ENCODE data around the gene KDF1. TPM values are rescaled to one million over a fixed set of nuclear protein-coding genes. Genes with fewer than 3 reads are reported as not detected.
"Not testable (repeated sequence)": the region's sequence is repeated elsewhere in the genome, so short reads cannot be mapped to it uniquely, and the experiment has no call there.

KDF1 gene
- total RNA-seq, 1 donor from 2014 or later: not detected

- intact Hi-C loops (cut with micrococcal nuclease): no loop called here
- peaks cover 4% of the 10 kb centered on the region for H3K4me1 Mint-ChIP-seq
- no peak overlapping the region for H3K4me3 Mint-ChIP-seq
Measured at GRCh38 chr1:26956321-26956720, 3.9 kb downstream of the KDF1 start.

GRCh38 chr1:26953374-26953773, 6.9 kb downstream of the KDF1 start:
- intact Hi-C loops (cut with micrococcal nuclease): no loop called here
- H3K4me1 Mint-ChIP-seq: no peaks in the 10 kb centered on the region
- no peaks in the 10 kb centered on the region for H3K9me3 Mint-ChIP-seq
- no peak for DNase-seq
- no peak overlapping the region for H3K4me3 Mint-ChIP-seq
- H3K36me3 Mint-ChIP-seq (ENCODE audit: low read depth): no peaks in the 10 kb centered on the region
- H3K27me3 Mint-ChIP-seq: peaks cover 12% of the 10 kb centered on the region
- H3K27ac Mint-ChIP-seq: no peak overlapping the region

More at GRCh38 chr1:26956321-26956720, 3.9 kb downstream of the KDF1 start:
- H3K27ac Mint-ChIP-seq: no peak overlapping the region
- DNase-seq: no peak
- H3K9me3 Mint-ChIP-seq: no peaks in the 10 kb centered on the region
- H3K36me3 Mint-ChIP-seq (ENCODE audit: low read depth): no peaks in the 10 kb centered on the region
- peaks cover 32% of the 10 kb centered on the region for H3K27me3 Mint-ChIP-seq

DNA sequence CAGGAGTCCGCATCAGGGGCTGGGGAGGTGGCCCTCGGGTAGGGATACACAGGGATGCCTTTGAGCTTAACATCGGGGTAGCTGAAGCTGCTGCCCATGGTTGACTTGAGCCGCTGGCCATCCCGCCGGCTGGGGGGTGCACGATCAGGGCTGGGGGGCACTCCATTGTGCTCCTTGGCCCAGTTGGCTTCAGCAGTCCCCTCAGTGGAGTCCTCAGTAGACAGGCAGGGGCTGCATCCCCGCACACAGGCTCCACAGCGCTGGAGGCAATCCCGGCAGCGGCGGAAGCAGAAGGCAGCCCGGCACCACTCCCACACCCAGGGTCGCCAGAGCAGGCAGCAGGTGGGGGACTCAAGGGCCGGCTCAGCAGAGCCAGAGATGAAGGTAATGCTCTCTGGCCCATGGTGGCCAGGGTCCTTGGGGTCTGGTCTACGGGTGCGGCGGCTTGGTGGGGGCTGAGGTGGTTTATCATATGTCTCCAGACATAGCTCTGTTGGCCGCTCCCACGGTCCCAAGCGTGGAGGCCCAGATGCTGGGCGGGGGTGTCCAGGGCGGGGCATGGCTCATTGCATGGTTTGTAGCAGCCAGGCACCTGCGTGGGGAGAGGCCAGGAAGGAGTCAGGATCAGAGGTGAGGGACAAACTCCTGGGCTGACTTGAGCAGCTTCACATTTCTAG, 8.3 kb downstream of the KDF1 start:
- intact Hi-C loops (cut with micrococcal nuclease): no loop called here
- Mint-ChIP-seq H3K27me3 (peaks cover 6% of the 10 kb centered on the region), H3K4me3 (no peak overlapping the region), H3K27ac (no peak overlapping the region), H3K4me1 (no peaks in the 10 kb centered on the region), H3K36me3 (ENCODE audit: low read depth) (peaks cover 2% of the 10 kb centered on the region), H3K9me3 (no peaks in the 10 kb centered on the region)
- DNase-seq: no peak

GRCh38 chr1:26951216-26951615, 9.1 kb downstream of the KDF1 start:
- Mint-ChIP-seq H3K27ac (no peak overlapping the region), H3K36me3 (ENCODE audit: low read depth) (peaks cover 7% of the 10 kb centered on the region), H3K4me1 (no peaks in the 10 kb centered on the region), H3K9me3 (no peaks in the 10 kb centered on the region), H3K27me3 (peaks cover under 1% of the 10 kb centered on the region), H3K4me3 (no peak overlapping the region)
- intact Hi-C loops (cut with micrococcal nuclease): no loop called here
- DNase-seq: no peak

- Mint-ChIP-seq H3K4me3 (no peak overlapping the region), H3K9me3 (no peaks in the 10 kb centered on the region), H3K36me3 (ENCODE audit: low read depth) (peaks cover 13% of the 10 kb centered on the region), H3K4me1 (no peaks in the 10 kb centered on the region), H3K27me3 (no peaks in the 10 kb centered on the region), H3K27ac (no peak overlapping the region)
- intact Hi-C loops (cut with micrococcal nuclease): no loop called here
- DNase-seq: no peak
Measured at GRCh38 chr1:26950602-26951001, 9.7 kb downstream of the KDF1 start.

GRCh38 chr1:26949926-26950319, 10.3 kb downstream of the KDF1 start:
- H3K27me3 Mint-ChIP-seq: no peaks in the 10 kb centered on the region
- no peak overlapping the region for H3K27ac Mint-ChIP-seq
- H3K9me3 Mint-ChIP-seq: no peaks in the 10 kb centered on the region

DNA sequence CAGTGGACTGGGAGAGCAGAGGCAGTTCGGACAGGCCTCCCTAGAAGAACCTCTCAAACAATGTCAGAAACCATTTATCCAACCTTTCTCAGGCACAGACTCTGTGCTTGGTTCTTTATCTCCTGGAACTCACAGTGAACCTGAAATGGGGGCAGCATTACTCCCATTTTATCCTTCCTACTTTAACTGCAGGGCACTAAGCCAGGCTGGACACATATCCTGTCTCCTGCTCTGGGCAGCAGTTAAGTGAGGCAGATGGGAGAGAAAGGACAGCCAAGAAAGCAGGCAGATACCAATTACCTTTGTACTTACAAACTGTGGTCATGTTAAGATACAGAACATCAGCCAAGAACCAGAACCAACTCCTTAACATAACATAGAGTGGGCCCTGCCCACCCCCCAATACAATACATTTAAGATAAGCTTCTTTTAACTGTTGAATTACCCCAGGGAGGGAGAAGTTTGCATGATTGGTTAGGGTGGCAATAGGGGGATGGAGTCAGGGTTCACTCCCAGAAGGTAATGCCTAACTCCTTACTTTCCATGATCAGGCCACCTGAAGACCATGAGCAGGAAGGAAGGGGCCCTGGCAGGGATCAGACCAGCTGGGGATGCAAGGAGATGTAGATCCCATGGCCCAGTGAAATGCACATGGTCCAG, 10.9 kb downstream of the KDF1 start:
- no peak for DNase-seq
- H3K27me3 Mint-ChIP-seq: no peaks in the 10 kb centered on the region
- intact Hi-C loops (cut with micrococcal nuclease): no loop called here
- peaks cover 20% of the 10 kb centered on the region for H3K36me3 Mint-ChIP-seq (ENCODE audit: low read depth)
- no peaks in the 10 kb centered on the region for H3K4me1 Mint-ChIP-seq
- H3K9me3 Mint-ChIP-seq: no peaks in the 10 kb centered on the region
- H3K4me3 Mint-ChIP-seq: no peak overlapping the region
- H3K27ac Mint-ChIP-seq: no peak overlapping the region

More at GRCh38 chr1:26949926-26950319, 10.3 kb downstream of the KDF1 start:
- DNase-seq: no peak
- Mint-ChIP-seq H3K36me3 (ENCODE audit: low read depth) (peaks cover 20% of the 10 kb centered on the region), H3K4me3 (no peak overlapping the region), H3K4me1 (no peaks in the 10 kb centered on the region)
- intact Hi-C loops (cut with micrococcal nuclease): no loop called here

GRCh38 chr1:26948725-26949057, 11.6 kb downstream of the KDF1 start:
- H3K4me3 Mint-ChIP-seq; H3K27ac Mint-ChIP-seq; H3K4me1 Mint-ChIP-seq; H3K9me3 Mint-ChIP-seq; intact Hi-C loops (cut with micrococcal nuclease); DNase-seq; H3K27me3 Mint-ChIP-seq: not testable (repeated sequence)
- peaks cover 20% of the 10 kb centered on the region for H3K36me3 Mint-ChIP-seq (ENCODE audit: low read depth)

GRCh38 chr1:26946270-26946669, 14.0 kb downstream of the KDF1 start:
- Mint-ChIP-seq H3K36me3 (ENCODE audit: low read depth) (peaks cover 36% of the 10 kb centered on the region), H3K27me3 (no peaks in the 10 kb centered on the region), H3K27ac (no peak overlapping the region), H3K4me1 (no peaks in the 10 kb centered on the region), H3K4me3 (no peak overlapping the region), H3K9me3 (no peaks in the 10 kb centered on the region)
- intact Hi-C loops (cut with micrococcal nuclease): no loop called here
- no peak for DNase-seq

DNA sequence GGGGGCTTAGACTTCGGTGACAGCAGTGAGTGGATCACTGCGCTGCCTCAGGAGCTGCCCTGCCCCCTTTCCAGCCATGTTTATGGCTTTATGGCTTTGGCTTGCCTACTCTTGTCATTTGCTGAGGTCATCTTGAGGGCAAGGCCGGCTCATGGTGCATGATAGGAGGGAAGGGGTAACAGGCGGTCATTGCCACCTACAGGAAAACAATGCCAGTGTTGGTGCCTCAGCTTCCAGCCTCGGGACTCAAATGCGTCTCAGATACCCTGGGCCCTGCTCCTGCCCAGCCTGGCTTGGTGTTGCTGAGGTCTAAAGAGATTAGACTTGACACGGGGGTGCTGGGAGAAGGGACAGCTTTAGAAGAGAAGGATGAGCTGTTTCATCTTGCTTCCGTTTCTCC, 14.5 kb downstream of the KDF1 start:
- intact Hi-C loops (cut with micrococcal nuclease): no loop called here
- Mint-ChIP-seq H3K4me3 (no peak overlapping the region), H3K36me3 (ENCODE audit: low read depth) (peaks cover 39% of the 10 kb centered on the region), H3K4me1 (no peaks in the 10 kb centered on the region), H3K27ac (no peak overlapping the region), H3K9me3 (no peaks in the 10 kb centered on the region), H3K27me3 (no peaks in the 10 kb centered on the region)
- no peak for DNase-seq

GRCh38 chr1:26945138-26945537, 15.1 kb downstream of the KDF1 start:
- intact Hi-C loops (cut with micrococcal nuclease): no loop called here
- Mint-ChIP-seq H3K9me3 (no peaks in the 10 kb centered on the region), H3K27me3 (no peaks in the 10 kb centered on the region), H3K27ac (no peak overlapping the region), H3K36me3 (ENCODE audit: low read depth) (peaks cover 39% of the 10 kb centered on the region), H3K4me3 (no peak overlapping the region), H3K4me1 (no peaks in the 10 kb centered on the region)
- DNase-seq: no peak

GRCh38 chr1:26942656-26943055, 17.6 kb downstream of the KDF1 start:
- intact Hi-C loops (cut with micrococcal nuclease): no loop called here
- no peak overlapping the region for H3K4me3 Mint-ChIP-seq
- no peaks in the 10 kb centered on the region for H3K4me1 Mint-ChIP-seq
- H3K27me3 Mint-ChIP-seq: no peaks in the 10 kb centered on the region
- H3K36me3 Mint-ChIP-seq (ENCODE audit: low read depth): peaks cover 46% of the 10 kb centered on the region
- H3K27ac Mint-ChIP-seq: no peak overlapping the region
- no peaks in the 10 kb centered on the region for H3K9me3 Mint-ChIP-seq
- no peak for DNase-seq

GRCh38 chr1:26941311-26941710, 19.0 kb downstream of the KDF1 start:
- intact Hi-C loops (cut with micrococcal nuclease): no loop called here
- DNase-seq: no peak
- H3K27me3 Mint-ChIP-seq: no peaks in the 10 kb centered on the region
- no peak overlapping the region for H3K4me3 Mint-ChIP-seq
- peaks cover 47% of the 10 kb centered on the region for H3K36me3 Mint-ChIP-seq (ENCODE audit: low read depth)
- H3K9me3 Mint-ChIP-seq: no peaks in the 10 kb centered on the region
- H3K27ac Mint-ChIP-seq: no peak overlapping the region
- H3K4me1 Mint-ChIP-seq: no peaks in the 10 kb centered on the region

DNA sequence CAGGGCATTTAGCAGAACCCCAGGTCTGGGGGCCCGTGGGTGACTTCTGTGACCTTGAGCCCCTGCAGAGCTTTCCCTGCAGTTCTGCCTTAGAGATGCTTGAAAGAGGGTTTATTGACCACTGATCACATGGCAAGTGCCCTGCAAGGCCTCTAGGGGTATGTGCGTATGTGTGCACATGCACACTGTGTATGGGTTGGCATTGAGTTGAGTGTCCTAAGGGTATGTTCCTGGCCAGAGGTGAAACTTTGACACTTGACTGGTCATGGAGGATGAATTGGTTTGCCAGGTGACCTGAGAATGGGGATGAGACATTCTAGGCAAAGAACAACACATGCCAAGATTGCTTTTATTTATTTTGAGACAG, 21.6 kb downstream of the KDF1 start:
- Mint-ChIP-seq H3K4me1 (no peaks in the 10 kb centered on the region), H3K36me3 (ENCODE audit: low read depth) (peaks cover 42% of the 10 kb centered on the region), H3K27me3 (no peaks in the 10 kb centered on the region), H3K9me3 (no peaks in the 10 kb centered on the region), H3K27ac (no peak overlapping the region), H3K4me3 (no peak overlapping the region)
- no peak for DNase-seq
- intact Hi-C loops (cut with micrococcal nuclease): no loop called here

Data from activated CD4-positive, alpha-beta T cell treated with anti-CD3 and anti-CD28 coated beads, Interleukin-2, amount 10 ng/mL, durations not matched to agents 24 days and 14 days (primary cell).